ENCODE measurements around the gene ARFGAP3.

GRCh38 chr22:42833104-42833503 is 24.0 kb downstream of the ARFGAP3 start:
- TF ChIP-seq USF2 (IDR thresholded peaks at IDR 0.05; ENCODE audit: borderline replicate concordance, low read depth, low read length) (no peak), RXRA (IDR thresholded peaks at IDR 0.05; ENCODE audit: borderline replicate concordance, low read depth) (no peak), POLR2AphosphoS5 (IDR thresholded peaks at IDR 0.05; ENCODE audit: low read depth, low read length) (no peak), CTCF (IDR thresholded peaks at IDR 0.05) (no peak), RAD21 (IDR thresholded peaks at IDR 0.05; ENCODE audit: low read length) (no peak), ZBTB33 (IDR thresholded peaks at IDR 0.05; ENCODE audit: borderline replicate concordance, low read depth) (no peak), RFX5 (IDR thresholded peaks at IDR 0.05; ENCODE audit: low read length) (no peak), EP300 (IDR thresholded peaks at IDR 0.05; ENCODE audit: borderline replicate concordance in 1 of 2, low read depth in 1 of 2, low read length in 1 of 2) (no peak), USF1 (IDR thresholded peaks at IDR 0.05; ENCODE audit: borderline replicate concordance, low read depth) (no peak), EZH2phosphoT487 (IDR thresholded peaks at IDR 0.05; ENCODE audit: borderline replicate concordance, low read depth) (no peak), CHD2 (IDR thresholded peaks at IDR 0.05; ENCODE audit: low read length, partially characterized antibody) (no peak)

All from SK-N-SH (cell line).